Hematopoietic multipotent progenitor cell treated with erythropoietin and hydrocortisone succinate and interleukin-3 and kit ligand, for 17 days (in vitro differentiated cells): ENCODE data around the gene VWC2L.

Experiments used
- DNase-seq: peaks from one replicate; pipeline ENCODE4 v3.0.0-alpha.2; 2015; ENCODE audit warnings: low spot score

VWC2L gene

DNA sequence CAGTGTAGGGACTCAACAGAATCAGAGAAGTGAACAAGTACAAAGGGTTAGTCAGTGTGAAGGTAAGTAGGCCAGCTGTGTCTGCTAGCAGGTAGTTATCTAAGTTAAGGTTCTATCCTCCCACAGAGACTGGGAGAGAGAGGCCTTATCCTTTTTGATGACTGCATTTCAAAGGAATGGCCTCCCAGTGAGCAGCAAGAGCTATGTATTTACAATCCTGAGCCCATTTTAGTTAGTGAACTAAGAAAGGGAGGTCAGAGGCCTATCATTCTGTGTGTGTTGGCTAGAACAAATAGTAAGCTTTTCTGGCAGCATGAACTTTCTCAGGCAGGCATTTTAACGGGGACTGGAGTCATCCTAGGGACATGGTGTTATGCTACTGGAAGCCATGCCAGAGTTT is 182.9 kb downstream of the VWC2L start:
- no peak for DNase-seq

DNA sequence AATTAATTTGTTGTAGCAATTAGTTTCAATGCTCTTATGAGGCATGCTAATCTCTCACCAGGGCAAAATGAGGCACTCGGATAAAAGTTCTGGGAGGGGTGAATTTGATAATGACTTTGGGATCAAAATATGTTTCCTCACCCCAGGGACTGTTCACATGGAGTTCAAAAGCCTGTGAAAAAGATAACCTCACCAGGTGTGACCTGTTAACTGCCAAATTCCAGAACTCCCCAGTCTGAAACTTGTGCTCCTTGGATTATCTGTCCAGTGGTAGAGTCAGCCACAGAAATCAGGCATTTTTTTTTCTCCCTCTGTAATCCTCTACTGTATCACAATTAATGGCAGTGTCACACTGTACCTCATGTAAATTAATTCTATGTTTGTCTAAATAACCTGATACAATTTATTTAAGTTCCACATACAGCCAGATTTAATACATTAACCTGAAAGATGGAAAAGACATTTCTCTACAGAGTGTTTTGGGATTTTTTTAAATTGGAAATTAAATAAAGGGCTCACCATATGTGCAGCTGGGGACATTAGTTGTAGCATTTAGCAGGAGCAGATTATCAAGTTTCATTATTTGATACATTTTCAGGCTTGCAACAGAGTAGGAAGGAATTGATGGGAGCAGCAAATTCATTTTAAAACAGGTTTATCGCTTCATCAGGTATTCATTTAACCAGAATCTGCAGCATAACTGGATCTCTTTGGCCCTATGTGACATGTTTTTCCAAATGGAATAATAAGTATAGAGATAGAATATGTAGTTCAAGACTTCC is 191.2 kb downstream of the VWC2L start:
- DNase-seq, result no peak

DNA sequence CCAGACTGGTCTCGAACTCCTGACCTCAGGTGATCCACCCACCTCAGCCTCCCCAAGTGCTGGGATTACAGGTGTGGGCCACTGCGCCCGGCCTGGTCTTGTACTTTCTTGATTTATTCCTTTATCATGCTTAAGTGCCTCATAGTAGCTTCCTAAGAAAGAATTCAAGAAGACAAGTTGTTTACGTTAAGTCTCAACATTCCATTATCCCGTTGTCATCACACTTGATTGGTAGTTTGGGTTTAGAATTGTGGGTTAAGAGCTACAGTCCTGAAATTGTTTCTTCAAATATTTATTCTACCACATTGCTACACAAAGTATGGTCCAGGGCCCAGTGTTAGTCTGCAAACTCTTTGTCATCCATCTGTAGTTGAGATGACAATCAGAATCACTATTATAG is 194.0 kb downstream of the VWC2L start:
- DNase-seq, result no peak

GRCh38 chr2:214607051-214607450 is 196.2 kb downstream of the VWC2L start:
- DNase-seq, result no peak

DNA sequence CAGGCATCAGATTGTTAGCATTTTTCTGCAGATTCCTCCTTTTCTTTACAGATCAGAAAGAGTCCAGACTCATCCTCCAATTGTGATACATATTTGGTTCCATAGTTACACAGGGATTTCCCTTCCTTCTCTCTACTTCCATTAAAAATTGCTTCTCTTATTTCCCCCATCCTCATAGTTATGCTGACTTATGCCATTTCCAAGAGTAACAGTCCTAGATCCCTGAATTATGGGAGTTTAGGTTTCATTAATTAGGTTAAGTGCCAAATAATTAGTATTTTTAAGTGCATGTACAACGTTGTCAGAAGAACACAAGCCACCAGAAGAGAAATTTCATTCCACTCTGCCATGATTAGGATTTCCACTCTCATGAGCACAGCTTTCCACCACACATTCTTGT is 200.2 kb downstream of the VWC2L start:
- DNase-seq, result no peak

DNA sequence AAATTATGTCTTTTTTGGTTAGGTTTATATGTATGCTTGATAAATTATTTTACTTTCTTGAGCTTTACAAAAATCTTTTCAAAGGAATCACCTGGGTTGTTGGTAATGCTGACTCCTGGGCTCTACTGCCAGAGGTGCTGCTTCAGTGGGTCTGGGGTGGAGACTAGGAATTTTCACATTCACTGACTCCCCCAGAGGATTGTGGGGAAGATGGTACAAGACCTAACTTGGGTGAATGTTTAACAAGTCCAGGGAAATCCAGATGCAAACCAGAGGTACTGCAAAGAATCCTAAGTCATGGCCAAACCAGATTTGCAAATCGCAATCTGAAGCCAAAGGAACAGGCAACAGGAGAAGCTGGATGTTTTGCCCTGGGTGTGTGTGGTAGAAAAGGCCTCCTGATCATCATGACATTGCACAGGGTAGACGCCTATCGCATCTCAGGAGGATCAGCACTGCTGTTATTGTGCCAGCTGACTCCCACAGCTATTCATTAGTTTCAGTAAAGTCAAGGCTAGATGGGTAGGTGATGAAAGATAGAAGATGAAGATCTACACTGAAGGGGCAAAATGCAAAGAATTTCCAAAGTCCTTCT is 213.4 kb downstream of the VWC2L start:
- DNase-seq, result no peak

DNA sequence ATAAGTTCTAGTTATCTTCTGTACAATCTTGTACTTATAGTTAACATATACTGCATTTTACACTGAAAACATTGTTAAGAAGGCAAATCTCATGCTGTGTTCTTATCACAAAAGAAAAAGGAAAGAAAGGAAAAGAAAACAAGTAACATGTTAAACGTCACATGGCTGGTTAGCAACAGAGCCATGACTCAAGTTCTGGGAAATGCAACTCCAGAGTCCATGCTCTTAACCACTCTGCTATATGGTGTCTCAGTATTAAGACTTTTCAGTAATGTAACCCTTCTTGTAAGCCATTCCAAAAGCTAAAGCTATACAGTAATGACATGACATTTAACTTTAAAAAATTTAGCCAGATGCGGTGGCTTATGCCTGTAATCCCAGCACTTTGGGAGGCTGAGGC is 217.2 kb downstream of the VWC2L start:
- no peak for DNase-seq
